NT2/D1 (cell line): ENCODE data around the gene PRR11.

Source experiments
- DNase-seq: peaks from one replicate; pipeline ENCODE4 v3.0.0-alpha.2; 2011; ENCODE audit warnings: low read depth, low spot score
- H3K27me3 ChIP-seq: 2 replicates; pipeline ENCODE4 v1.6.0; 2011; ENCODE audit warnings: mild to moderate bottlenecking; ENCODE audit not compliant: insufficient read length, insufficient read depth
- H3K36me3 ChIP-seq: 2 replicates; pipeline ENCODE4 v1.6.1; 2011; ENCODE audit warnings: mild to moderate bottlenecking, low read length, mixed read lengths; ENCODE audit not compliant: insufficient read depth, insufficient read length
- H3K4me1 ChIP-seq: 2 replicates; pipeline ENCODE4 v1.5.1; 2011; ENCODE audit not compliant: insufficient read depth, insufficient read length
- H3K4me3 ChIP-seq: 2 replicates; pipeline ENCODE4 v1.5.1; 2011; ENCODE audit warnings: low read depth; ENCODE audit not compliant: insufficient read length
- H3K9ac ChIP-seq: 2 replicates; pipeline ENCODE4 v1.6.0; 2011; ENCODE audit warnings: low read depth; ENCODE audit not compliant: insufficient read length
- H3K9me3 ChIP-seq: 2 replicates; pipeline ENCODE4 v1.5.1; 2011; ENCODE audit warnings: mild to moderate bottlenecking, low read length; ENCODE audit not compliant: insufficient read depth
- SUZ12 ChIP-seq: IDR thresholded peaks from 2 replicates; pipeline ENCODE4 v1.6.1; 2011; ENCODE audit not compliant: insufficient read length, insufficient read depth; ENCODE audit errors: extremely low read depth
- YY1 ChIP-seq: IDR thresholded peaks from 2 replicates; pipeline ENCODE4 v1.6.1; 2011; ENCODE audit not compliant: insufficient read length, insufficient read depth
- ZNF274 ChIP-seq: IDR thresholded peaks from 2 replicates; pipeline ENCODE4 v1.6.1; 2011; ENCODE audit warnings: mild to moderate bottlenecking, low read depth, low read length

Gene PRR11

GRCh38 chr17:59152925-59153324 is 2.6 kb upstream of the PRR11 start:
- no peak for TF ChIP-seq YY1
- TF ChIP-seq ZNF274 = no peak
- TF ChIP-seq SUZ12 = no peak
- H3K4me1 ChIP-seq = peaks cover 3% of the 10 kb centered on the region
- peak overlapping the region; percentile 94 for H3K9ac ChIP-seq

GRCh38 chr17:59154292-59154720 is 1.2 kb upstream of the PRR11 start:
- DNase-seq = peak; percentile 15

More at GRCh38 chr17:59152925-59153324, 2.6 kb upstream of the PRR11 start:
- H3K36me3 ChIP-seq = peaks cover 20% of the 10 kb centered on the region
- H3K27me3 ChIP-seq = no peaks in the 10 kb centered on the region
- H3K4me3 ChIP-seq = peak overlapping the region; percentile 90
- no peak for DNase-seq
- H3K9me3 ChIP-seq = no peaks in the 10 kb centered on the region

DNA sequence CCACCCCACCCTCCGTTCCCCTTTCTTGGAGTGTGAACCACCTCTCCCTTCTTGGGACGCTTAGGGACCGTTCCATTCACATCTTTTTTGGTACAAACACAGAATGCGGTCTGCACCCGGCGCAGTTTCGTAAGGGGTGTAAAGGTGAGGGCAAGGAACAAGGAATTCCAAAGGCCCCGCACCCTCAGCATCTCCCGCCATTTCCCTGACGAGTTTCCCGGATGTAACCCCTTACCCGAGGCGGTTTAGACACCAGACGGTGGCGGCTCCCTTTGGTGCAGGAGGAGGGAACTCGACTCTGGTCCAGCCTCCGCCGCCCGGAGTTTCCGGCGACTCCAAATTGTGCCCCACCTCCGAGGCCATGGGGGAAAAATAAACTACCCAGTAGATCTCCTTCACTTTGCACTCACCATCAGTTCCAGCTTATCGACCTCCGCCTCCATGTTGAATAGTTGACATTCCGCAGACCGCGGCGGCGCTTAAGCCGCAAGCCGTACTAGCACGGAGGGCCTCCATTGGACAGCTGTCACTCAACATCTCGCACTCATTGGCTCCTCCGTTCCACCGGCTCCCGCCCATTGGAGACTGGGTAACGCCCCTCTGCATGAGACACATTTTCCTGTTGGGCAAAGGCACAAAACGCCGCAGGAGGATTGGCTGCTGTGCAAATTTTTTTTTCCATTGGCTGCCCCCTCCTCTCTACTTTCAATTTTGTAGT is 666 bp upstream of the PRR11 start, which contains the start of gene SKA2:
Gene SKA2, minus strand, starts transcription at position 466 of the 718 bp plus-strand sequence. Its CDS starts 23 bp downstream, at position 443.
- Histone ChIP-seq H3K27me3 (no peaks in the 10 kb centered on the region), H3K4me3 (peak within 1 kb of the TSS; percentile 90), H3K4me1 (peaks cover under 1% of the 10 kb centered on the region), H3K36me3 (peaks cover 14% of the 10 kb centered on the region), H3K9ac (peak within 1 kb of the TSS; percentile 94), H3K9me3 (no peaks in the 10 kb centered on the region)
- no peak for TF ChIP-seq SUZ12
- no peak for TF ChIP-seq ZNF274
- peak; percentile 82 for TF ChIP-seq YY1
- peak; percentile 96 for DNase-seq

More at GRCh38 chr17:59154292-59154720, 1.2 kb upstream of the PRR11 start:
- Histone ChIP-seq H3K36me3 (peaks cover 17% of the 10 kb centered on the region), H3K9me3 (no peaks in the 10 kb centered on the region), H3K9ac (peak overlapping the region; percentile 94), H3K4me3 (peak overlapping the region; percentile 90), H3K27me3 (no peaks in the 10 kb centered on the region), H3K4me1 (peaks cover 3% of the 10 kb centered on the region)
- TF ChIP-seq ZNF274 (no peak), YY1 (no peak), SUZ12 (no peak)

DNA sequence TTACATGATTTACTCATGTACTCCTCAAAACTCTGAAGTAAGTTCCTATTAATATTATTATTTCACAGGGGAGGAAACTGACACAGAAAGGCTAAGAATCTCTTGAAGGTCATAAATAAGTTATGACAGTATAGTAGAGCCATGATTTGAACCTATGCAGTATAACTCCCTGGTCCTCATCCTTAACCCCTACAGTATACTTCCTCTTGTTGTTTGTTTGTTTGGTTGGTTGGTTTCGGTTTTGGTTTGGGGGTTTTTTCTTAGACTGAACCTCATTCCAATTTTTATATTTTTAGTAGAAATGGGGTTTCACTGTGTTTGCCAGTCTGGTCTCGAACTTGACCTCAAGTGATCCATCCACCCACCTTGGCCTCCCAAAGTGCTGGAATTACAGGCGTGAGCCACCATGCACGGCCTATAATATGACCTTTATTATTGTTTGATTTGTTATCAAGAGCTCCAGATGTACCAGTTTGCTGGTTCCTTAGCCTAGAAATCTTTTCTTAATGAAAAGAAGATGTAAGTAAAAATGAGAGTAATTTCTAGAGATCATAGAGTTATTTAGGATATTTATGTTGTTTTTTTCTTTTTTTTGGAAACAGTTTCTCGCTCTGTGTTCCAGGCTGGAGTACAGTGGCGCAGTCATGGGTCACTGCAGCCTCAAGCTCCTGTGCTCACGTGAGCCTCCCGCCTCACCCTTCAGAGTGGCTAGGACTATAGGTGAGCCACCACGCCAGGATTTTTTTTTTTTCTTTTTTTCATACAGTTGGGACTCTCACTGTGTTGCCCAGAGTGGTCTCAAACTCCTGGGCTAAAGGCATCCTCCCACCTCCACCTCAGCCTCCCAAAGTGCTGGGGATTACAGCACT is 4.8 kb downstream of the PRR11 start:
- Histone ChIP-seq H3K4me3 (no peak overlapping the region), H3K4me1 (no peaks in the 10 kb centered on the region), H3K9me3 (no peaks in the 10 kb centered on the region), H3K36me3 (peaks cover 15% of the 10 kb centered on the region), H3K27me3 (no peaks in the 10 kb centered on the region), H3K9ac (no peak overlapping the region)
- DNase-seq = no peak
- TF ChIP-seq YY1 (no peak), SUZ12 (no peak), ZNF274 (no peak)

GRCh38 chr17:59161477-59161876 is 5.9 kb downstream of the PRR11 start:
- no peak for DNase-seq
- H3K36me3 ChIP-seq = peaks cover 15% of the 10 kb centered on the region

GRCh38 chr17:59165933-59166342 is 10.4 kb downstream of the PRR11 start:
- no peaks in the 10 kb centered on the region for H3K4me1 ChIP-seq
- H3K36me3 ChIP-seq = peaks cover 29% of the 10 kb centered on the region
- TF ChIP-seq ZNF274 = no peak
- TF ChIP-seq YY1 = no peak
- no peak for TF ChIP-seq SUZ12
- peak; percentile 61 for DNase-seq
- H3K9ac ChIP-seq = no peak overlapping the region
- H3K27me3 ChIP-seq = no peaks in the 10 kb centered on the region
- H3K9me3 ChIP-seq = no peaks in the 10 kb centered on the region; the same call in 1 of the 2 replicates
- no peak overlapping the region for H3K4me3 ChIP-seq

More at GRCh38 chr17:59161477-59161876, 5.9 kb downstream of the PRR11 start:
- Histone ChIP-seq H3K27me3 (no peaks in the 10 kb centered on the region), H3K4me3 (no peak overlapping the region), H3K4me1 (no peaks in the 10 kb centered on the region), H3K9ac (no peak overlapping the region), H3K9me3 (no peaks in the 10 kb centered on the region)
- TF ChIP-seq SUZ12 (no peak), ZNF274 (no peak), YY1 (no peak)
